Loucy (cell line): ENCODE measurements around the gene NANOGP8.

Source experiments
- H2AFZ ChIP-seq: fragments of 200-600 bp; sonication (generic); 2 replicates; pipeline ENCODE4 v1.6.0; 2016; ENCODE audit warnings: antibody characterized with exemption, mild to moderate bottlenecking, low read length, moderate library complexity
- H3F3A ChIP-seq: fragments of 200-600 bp; 2 replicates; pipeline ENCODE4 v1.6.0; 2016; ENCODE audit warnings: antibody characterized with exemption, low read depth, mild to moderate bottlenecking
- H3K27me3 ChIP-seq: fragments of 200-600 bp; sonication (generic); 2 replicates; pipeline ENCODE4 v1.6.1; 2014; ENCODE audit warnings: low read length, mild to moderate bottlenecking; ENCODE audit not compliant: insufficient read depth, poor library complexity, severe bottlenecking
- H3K36me3 ChIP-seq: fragments of 200-600 bp; sonication (generic); 2 replicates; pipeline ENCODE4 v1.6.1; 2016; ENCODE audit warnings: low read length; ENCODE audit not compliant: insufficient read depth
- H3K4me1 ChIP-seq: fragments of 200-600 bp; sonication (generic); 2 replicates; pipeline ENCODE4 v1.5.1; 2014; ENCODE audit warnings: low read length, mild to moderate bottlenecking; ENCODE audit not compliant: insufficient read depth, poor library complexity, severe bottlenecking
- H3K4me2 ChIP-seq: fragments of 200-600 bp; sonication (generic); 2 replicates; pipeline ENCODE4 v1.6.0; 2014; ENCODE audit warnings: antibody characterized with exemption, low read length, low read depth, mild to moderate bottlenecking; ENCODE audit not compliant: poor library complexity, severe bottlenecking
- H3K4me3 ChIP-seq: fragments of 200-600 bp; sonication (generic); 2 replicates; pipeline ENCODE4 v1.5.1; 2014; ENCODE audit warnings: low read length, mild to moderate bottlenecking, mixed read lengths; ENCODE audit not compliant: poor library complexity, severe bottlenecking
- H3K79me2 ChIP-seq: fragments of 200-600 bp; sonication (generic); 2 replicates; pipeline ENCODE4 v1.6.1; 2014; ENCODE audit warnings: low read length; ENCODE audit not compliant: insufficient read depth
- H3K9ac ChIP-seq: fragments of 200-600 bp; sonication (generic); 2 replicates; pipeline ENCODE4 v1.6.0; 2014; ENCODE audit warnings: mild to moderate bottlenecking, low read depth, low read length, moderate library complexity; ENCODE audit not compliant: poor library complexity, severe bottlenecking
- H3K9me2 ChIP-seq: fragments of 200-600 bp; sonication (generic); replicated peaks from 2 replicates; pipeline ENCODE4 v1.6.1; 2016; ENCODE audit warnings: low read depth, low read length, mixed read lengths
- H3K9me3 ChIP-seq: fragments of 200-600 bp; sonication (generic); 2 replicates; pipeline ENCODE4 v1.6.1; 2014; ENCODE audit warnings: mild to moderate bottlenecking, antibody characterized with exemption, low read length, low read depth; ENCODE audit not compliant: insufficient read depth
- H4K20me1 ChIP-seq: fragments of 200-600 bp; sonication (generic); 2 replicates; pipeline ENCODE4 v1.6.0; 2014; ENCODE audit warnings: antibody characterized with exemption, low read length, mild to moderate bottlenecking; ENCODE audit not compliant: insufficient read depth, poor library complexity, severe bottlenecking
- EZH2phosphoT487 ChIP-seq: fragments of 200-600 bp; IDR thresholded peaks from 2 replicates; pipeline ENCODE4 v1.6.1; 2018; ENCODE audit warnings: antibody characterized with exemption, mild to moderate bottlenecking, moderate library complexity, borderline replicate concordance
- TF ChIP-seq, protein P1 (sequence below): fragments of 200-600 bp; sonication (generic); conservative IDR thresholded peaks from 2 replicates; pipeline ENCODE4 v1.5.1; 2014; ENCODE audit warnings: mild to moderate bottlenecking, antibody characterized with exemption, low read length

Gene NANOGP8

DNA sequence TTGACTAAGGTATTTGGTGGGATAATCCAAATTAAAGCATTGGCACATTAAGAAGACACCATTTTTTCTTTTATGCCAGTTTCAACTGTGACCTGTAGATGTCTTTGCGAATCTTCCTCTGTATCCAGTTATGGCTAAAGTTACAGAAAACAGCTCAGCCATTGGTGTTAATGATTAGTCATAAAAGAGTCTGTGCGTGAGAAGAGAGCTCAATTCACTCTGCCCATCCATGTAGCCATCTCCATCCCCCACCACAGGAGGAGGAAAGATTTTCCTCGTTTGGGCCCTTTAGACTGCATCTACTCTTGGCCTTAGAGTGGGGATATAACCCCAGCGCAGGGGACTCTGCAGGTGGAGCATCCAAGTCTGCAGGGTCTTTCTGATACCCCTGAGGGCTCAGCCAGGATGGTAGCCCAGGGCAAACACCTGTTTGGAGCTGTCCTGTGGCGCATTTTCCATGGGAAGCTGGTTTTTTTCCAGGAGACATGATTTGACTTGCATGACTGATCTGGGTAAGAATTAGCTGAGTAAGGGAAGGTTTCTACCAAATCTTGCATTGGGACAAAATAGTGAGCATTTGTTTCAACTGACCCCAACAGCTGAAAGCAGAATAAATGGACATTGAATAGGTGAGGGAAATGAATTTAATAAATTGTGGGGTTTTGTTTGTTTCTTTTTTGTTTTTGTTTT is 29.5 kb downstream of the NANOGP8 start:
- H3K27me3 ChIP-seq: no peaks in the 10 kb centered on the region
- H3K9ac ChIP-seq: no peak overlapping the region
- H3K4me3 ChIP-seq: no peak overlapping the region
- H3F3A ChIP-seq: no peaks in the 10 kb centered on the region
- no peak overlapping the region for H3K4me2 ChIP-seq
- H3K9me3 ChIP-seq: no peaks in the 10 kb centered on the region
- H3K9me2 ChIP-seq: no peaks in the 10 kb centered on the region
- H2AFZ ChIP-seq: no peak overlapping the region
- no peaks in the 10 kb centered on the region for H3K79me2 ChIP-seq
- no peaks in the 10 kb centered on the region for H3K4me1 ChIP-seq
- TF ChIP-seq, protein P1, sequence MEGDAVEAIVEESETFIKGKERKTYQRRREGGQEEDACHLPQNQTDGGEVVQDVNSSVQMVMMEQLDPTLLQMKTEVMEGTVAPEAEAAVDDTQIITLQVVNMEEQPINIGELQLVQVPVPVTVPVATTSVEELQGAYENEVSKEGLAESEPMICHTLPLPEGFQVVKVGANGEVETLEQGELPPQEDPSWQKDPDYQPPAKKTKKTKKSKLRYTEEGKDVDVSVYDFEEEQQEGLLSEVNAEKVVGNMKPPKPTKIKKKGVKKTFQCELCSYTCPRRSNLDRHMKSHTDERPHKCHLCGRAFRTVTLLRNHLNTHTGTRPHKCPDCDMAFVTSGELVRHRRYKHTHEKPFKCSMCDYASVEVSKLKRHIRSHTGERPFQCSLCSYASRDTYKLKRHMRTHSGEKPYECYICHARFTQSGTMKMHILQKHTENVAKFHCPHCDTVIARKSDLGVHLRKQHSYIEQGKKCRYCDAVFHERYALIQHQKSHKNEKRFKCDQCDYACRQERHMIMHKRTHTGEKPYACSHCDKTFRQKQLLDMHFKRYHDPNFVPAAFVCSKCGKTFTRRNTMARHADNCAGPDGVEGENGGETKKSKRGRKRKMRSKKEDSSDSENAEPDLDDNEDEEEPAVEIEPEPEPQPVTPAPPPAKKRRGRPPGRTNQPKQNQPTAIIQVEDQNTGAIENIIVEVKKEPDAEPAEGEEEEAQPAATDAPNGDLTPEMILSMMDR: no peak
- no peak for TF ChIP-seq EZH2phosphoT487
- H4K20me1 ChIP-seq: no peaks in the 10 kb centered on the region
- no peaks in the 10 kb centered on the region for H3K36me3 ChIP-seq

DNA sequence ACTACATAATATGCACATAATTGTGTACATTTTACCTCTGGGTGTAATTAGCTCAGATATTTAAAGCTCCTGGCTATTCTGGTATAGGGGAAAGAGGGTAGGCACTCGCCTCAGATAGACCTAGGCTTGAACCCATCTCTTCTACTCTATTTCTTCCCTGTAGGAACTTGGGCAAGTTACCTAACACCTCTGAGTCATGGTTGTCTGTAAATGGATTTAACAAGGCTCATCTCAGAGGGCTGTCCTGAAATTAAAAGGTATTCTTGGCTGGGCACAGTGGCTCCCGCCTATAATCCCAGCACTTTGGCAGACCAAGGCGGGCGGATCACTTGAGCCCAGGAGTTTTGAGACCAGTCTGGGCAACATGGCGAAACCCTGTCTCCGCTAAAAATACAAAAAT is 30.7 kb downstream of the NANOGP8 start:
- H3K79me2 ChIP-seq: no peaks in the 10 kb centered on the region
- no peak for TF ChIP-seq EZH2phosphoT487
- TF ChIP-seq, protein P1: no peak
- no peaks in the 10 kb centered on the region for H3K9me3 ChIP-seq
- H3K4me1 ChIP-seq: no peaks in the 10 kb centered on the region
- H2AFZ ChIP-seq: no peak overlapping the region
- no peaks in the 10 kb centered on the region for H3K27me3 ChIP-seq
- H3K9ac ChIP-seq: no peak overlapping the region
- no peaks in the 10 kb centered on the region for H3K9me2 ChIP-seq
- no peaks in the 10 kb centered on the region for H3F3A ChIP-seq
- no peak overlapping the region for H3K4me2 ChIP-seq
- no peak overlapping the region for H3K4me3 ChIP-seq
- H4K20me1 ChIP-seq: no peaks in the 10 kb centered on the region
- no peaks in the 10 kb centered on the region for H3K36me3 ChIP-seq

DNA sequence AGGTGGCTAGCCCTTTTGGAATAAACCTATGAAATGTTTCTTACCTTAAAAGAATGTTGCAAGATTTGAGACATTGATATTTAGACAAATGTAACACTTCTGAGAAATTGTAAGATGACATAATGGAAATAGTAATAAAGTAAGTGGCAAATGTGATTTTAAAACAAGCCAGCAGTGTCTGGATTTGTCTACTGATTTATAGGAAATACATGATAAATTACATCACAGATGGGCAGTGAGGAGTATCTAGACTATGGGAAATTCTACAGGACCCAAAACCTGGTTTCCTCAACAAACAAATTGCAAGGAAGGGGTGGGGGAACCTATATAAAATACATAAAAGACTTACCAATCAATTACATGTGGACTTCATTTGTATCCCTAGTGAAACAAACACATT is 37.1 kb downstream of the NANOGP8 start:
- no peak overlapping the region for H3K4me2 ChIP-seq
- no peaks in the 10 kb centered on the region for H3K79me2 ChIP-seq
- H2AFZ ChIP-seq: no peak overlapping the region
- H3K27me3 ChIP-seq: no peaks in the 10 kb centered on the region
- H3K4me3 ChIP-seq: no peak overlapping the region
- H3F3A ChIP-seq: no peaks in the 10 kb centered on the region
- TF ChIP-seq, protein P1: no peak
- no peak for TF ChIP-seq EZH2phosphoT487
- H3K9me3 ChIP-seq: no peaks in the 10 kb centered on the region
- no peaks in the 10 kb centered on the region for H3K9me2 ChIP-seq
- no peaks in the 10 kb centered on the region for H3K36me3 ChIP-seq
- no peaks in the 10 kb centered on the region for H4K20me1 ChIP-seq
- no peaks in the 10 kb centered on the region for H3K4me1 ChIP-seq
- H3K9ac ChIP-seq: no peak overlapping the region
